HL-60 (cell line): Measurements from ENCODE around the gene MEG3.

Experiments
- DNase-seq, 2 experiments: peaks; one replicate each; pipeline ENCODE4 v3.0.0-alpha.2; 2010 to 2020; ENCODE audit warnings: low read depth in 1 of 2, low spot score in 1 of 2
- H3K27ac ChIP-seq: fragments of 250-450 bp; sonication (Bioruptor Pico); replicated peaks from 2 replicates; pipeline ENCODE4 v1.5.1; 2020; ENCODE audit warnings: mild to moderate bottlenecking, moderate library complexity
- H3K27me3 ChIP-seq: fragments of 250-450 bp; sonication (Bioruptor Pico); 2 replicates; pipeline ENCODE4 v1.5.1; 2021; ENCODE audit warnings: mild to moderate bottlenecking, moderate library complexity; ENCODE audit not compliant: insufficient read depth, poor library complexity, severe bottlenecking
- H3K4me3 ChIP-seq: replicated peaks from 2 replicates; pipeline ENCODE4 v1.5.1; 2011; ENCODE audit warnings: mild to moderate bottlenecking, control low read depth, low read length; ENCODE audit not compliant: insufficient read depth
- CTCF ChIP-seq: IDR thresholded peaks from one replicate; pipeline ENCODE4 v1.5.1; 2011; ENCODE audit warnings: low read length, control low read depth, inconsistent platforms; ENCODE audit not compliant: insufficient read depth
- GABPA ChIP-seq: IDR thresholded peaks from 2 replicates; pipeline ENCODE4 v1.6.1; 2012; ENCODE audit warnings: low read depth
- POLR2AphosphoS5 ChIP-seq: IDR thresholded peaks from 2 replicates; pipeline ENCODE4 v1.6.1; 2012; ENCODE audit warnings: low read depth
- REST ChIP-seq: IDR thresholded peaks from 2 replicates; pipeline ENCODE4 v1.6.1; 2012; ENCODE audit warnings: low read depth; ENCODE audit not compliant: insufficient replicate concordance
- SPI1 ChIP-seq: IDR thresholded peaks from 2 replicates; pipeline ENCODE4 v1.6.1; 2012; ENCODE audit warnings: low read depth, mild to moderate bottlenecking, borderline replicate concordance

Gene MEG3

GRCh38 chr14:100781952-100782351 is 44.0 kb upstream of the MEG3 start:
- Histone ChIP-seq H3K27ac (no peak overlapping the region), H3K27me3 (no peaks in the 10 kb centered on the region), H3K4me3 (no peak overlapping the region)
- TF ChIP-seq REST (no peak), SPI1 (no peak), POLR2AphosphoS5 (no peak), CTCF (no peak), GABPA (no peak)
- DNase-seq = no peak

- no peak for TF ChIP-seq POLR2AphosphoS5
- no peak for TF ChIP-seq GABPA
- TF ChIP-seq CTCF = no peak
- TF ChIP-seq SPI1 = no peak
- no peak for TF ChIP-seq REST
- H3K27me3 ChIP-seq = no peaks in the 10 kb centered on the region
- DNase-seq = no peak
- H3K4me3 ChIP-seq = no peak overlapping the region
- H3K27ac ChIP-seq = no peak overlapping the region
Observed at GRCh38 chr14:100782516-100783320, 43.2 kb upstream of the MEG3 start.

- DNase-seq = no peak
- no peak for TF ChIP-seq POLR2AphosphoS5
- TF ChIP-seq REST = no peak
- no peak for TF ChIP-seq GABPA
- TF ChIP-seq CTCF = no peak
- TF ChIP-seq SPI1 = no peak
- Histone ChIP-seq H3K27ac (no peak overlapping the region), H3K4me3 (no peak overlapping the region), H3K27me3 (no peaks in the 10 kb centered on the region)
Observed at GRCh38 chr14:100783630-100784370, 42.1 kb upstream of the MEG3 start.
